MV-4-11 (cell line): Measurements from ENCODE around the gene MAPKAP1.

ENCODE experiments used
- DNase-seq: peaks from one replicate; lab custom pipeline; 2025; lab: John Stamatoyannopoulos, UW

The MAPKAP1 gene

DNA sequence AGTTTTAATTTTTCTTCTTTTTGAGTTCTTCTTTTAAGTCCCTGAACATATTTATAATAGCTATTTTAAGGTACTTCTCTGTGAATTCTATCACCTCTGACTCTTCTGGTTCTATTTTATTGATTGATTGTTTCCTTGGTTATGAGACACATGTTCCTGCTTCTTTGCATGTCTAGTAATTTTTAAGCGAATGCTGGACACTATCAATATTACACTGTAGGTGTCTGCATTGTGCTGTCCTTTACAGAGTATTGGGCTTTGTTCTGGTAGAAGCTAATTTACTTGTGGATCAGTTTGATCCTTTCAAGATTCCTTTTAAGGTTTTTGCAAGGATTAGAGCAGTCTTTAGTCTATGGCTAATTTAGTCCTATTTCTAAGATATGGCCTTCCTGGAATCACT is 249.7 kb downstream of the MAPKAP1 start:
- no peak for DNase-seq

DNA sequence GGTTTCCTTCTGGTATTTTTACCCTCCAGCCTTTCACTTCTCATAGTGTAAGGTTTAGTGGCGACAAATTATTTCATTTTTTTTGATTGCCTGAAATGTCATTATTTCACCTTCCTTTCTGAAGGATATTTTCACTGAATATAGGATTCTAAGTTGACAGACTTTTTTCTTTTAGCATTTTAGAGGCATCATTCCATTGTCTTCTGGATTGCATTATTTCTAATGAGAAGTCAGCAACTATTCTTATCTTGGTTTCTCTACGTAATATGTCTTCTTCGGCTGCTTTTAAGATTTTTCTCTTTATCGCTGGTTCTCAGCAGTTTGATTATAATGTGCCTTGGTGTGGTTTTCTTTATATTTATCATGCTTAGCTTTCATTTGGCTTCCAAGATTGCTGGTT is 251.1 kb downstream of the MAPKAP1 start:
- DNase-seq = no peak

DNA sequence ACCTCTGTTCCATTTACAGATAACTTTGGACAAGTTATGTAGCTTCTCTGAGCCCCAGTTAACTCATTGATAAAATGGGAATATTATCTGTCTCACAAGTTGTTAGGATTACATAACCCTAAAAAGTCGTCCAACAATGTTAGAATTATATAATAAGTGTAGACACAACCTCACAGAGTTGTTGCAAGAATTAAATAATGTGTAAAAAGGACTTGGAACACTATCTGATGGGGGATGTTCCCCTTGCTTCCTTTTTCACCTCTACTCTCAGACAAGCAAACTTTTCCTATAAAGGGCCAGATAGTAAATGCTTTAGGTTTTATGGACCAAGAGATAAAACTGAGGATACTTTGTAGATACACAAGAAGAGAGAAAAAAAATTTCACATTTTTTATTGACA is 251.9 kb downstream of the MAPKAP1 start:
- no peak for DNase-seq

DNA sequence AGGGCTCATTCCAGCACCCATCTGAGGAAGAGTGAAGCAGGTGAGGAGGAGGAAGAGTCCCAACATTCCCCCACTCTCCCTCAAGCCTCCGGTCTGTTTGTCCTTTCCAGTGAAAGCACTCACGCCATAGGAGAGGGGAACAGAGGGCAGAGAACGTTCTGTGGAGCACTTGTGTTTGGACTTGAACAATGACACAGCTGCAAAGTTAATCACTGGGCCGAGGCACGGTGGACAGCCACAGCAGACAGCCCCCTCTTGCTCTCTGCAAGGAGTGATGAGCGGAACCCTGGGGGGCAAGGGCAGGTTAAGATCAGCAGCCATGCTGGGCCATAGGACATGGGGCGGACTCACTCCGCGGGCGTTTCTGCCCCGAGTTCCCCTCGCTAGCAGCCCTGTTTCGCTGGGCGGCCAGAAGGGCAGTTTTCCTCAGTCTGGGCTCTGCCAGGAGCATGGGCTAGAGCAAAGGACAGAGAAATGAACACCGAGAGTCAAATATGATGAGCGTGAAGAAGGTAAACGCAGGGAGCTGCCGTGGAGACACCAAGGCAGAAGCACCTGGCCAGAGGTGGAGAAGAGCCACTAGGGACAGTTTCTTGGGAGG is 259.7 kb downstream of the MAPKAP1 start:
- DNase-seq = no peak

DNA sequence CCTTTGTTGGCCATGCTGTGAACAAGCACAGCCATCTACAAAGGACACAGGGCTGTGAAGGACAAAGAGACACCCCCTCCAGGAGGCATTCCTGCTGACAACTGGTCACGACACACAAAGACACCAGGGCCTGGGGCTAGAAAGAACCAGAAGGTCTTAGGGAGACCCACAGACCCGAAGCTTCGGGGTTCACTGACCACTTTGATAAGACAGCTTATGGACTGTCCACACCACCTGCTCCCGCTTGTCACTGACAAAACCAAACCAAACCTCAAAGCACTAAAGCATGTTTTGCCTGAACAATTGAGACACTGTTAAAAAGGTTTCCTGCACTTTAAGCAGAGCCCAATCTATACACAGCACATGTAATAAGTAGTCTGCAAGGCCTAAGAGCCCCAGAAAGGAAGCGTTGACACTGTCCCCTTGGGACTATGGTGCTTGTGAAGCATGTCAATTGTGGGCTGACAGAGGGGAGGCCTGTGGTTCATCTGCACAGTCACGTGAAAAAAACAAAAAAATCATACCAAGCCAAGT is 260.4 kb downstream of the MAPKAP1 start:
- no peak for DNase-seq

DNA sequence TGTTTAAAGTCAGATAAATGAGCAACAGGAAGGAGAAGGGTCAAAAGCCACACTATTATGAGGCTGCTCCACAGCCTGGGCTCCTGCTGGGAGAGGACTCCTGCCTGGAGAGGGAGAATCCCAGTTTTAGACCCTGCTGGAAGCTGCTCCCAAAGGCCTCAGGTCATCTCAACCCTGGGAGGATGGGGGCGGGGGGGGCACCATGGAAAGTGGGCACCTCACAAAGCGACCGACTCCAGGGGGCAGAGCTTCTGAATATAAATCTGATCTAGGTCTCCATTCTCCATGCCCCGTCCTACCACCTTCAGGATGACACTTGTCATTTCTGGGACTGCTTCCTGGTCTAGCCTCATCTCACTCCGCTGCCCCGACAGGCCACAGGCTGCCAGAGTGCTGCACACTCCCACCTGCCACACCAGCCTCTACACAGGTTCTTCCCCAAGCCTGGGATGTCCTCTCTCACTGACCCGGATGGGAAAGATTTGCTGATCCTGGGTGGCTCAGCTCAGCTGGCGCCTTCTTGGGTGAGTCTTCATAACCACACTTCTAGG is 262.0 kb downstream of the MAPKAP1 start:
- DNase-seq = no peak

DNA sequence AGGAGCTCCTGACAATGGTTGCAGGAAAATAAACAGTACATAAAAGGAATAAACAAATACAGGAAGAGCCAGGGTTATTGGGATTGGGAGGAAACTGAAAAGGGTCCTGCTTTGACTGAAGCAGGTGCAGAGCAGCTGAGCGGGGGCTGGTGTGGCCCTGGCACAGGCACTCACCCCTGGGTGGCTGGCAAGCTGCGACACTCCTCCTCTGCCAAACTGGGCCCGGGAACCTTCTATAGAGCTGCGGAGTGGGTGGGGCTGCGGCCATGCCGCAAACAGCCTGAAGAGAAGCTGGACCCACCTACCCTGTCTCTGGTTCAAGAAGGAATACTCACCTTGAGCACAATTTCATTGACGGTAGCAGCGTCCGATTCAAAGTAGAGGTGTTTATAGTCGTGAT is 262.8 kb downstream of the MAPKAP1 start:
- DNase-seq = no peak

DNA sequence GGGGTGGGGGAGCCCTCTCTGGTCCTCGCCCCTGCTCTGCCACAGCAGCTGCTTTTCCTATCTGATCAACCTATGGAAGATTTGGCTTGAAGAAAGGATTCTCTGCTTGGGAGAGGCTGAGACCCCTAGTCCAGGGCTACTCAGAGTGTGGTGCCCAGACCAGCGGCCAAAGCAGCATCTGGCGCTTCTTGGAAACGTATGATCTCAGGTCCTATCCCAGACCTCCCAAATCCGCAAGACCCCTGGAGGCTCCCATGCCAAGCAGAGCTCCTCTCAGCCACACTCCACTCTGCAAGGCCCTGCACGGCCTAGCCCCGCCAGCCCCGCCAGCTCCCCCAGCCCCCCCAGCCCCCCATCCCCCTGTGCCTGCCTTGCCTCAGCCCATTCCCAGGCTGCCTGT is 263.6 kb downstream of the MAPKAP1 start:
- no peak for DNase-seq

DNA sequence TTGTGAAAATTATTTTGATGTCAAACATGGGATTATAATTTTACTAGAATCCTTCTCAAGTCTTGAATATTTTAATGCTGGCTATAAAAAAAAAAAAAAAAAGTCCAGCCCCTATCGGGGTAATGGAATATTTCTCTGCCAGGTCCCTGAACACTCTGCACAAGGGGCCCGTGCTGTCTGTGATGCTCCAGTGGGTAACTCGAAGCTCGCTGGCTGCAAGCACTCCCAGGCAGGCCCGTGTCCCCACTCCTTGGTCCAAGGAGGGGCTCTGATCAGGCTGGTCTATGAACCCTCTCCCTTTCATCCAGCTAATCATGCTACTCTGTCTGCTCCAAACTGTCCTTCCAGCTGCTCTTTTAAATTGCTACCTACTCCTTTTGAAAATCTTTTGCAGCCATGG is 264.6 kb downstream of the MAPKAP1 start:
- no peak for DNase-seq

DNA sequence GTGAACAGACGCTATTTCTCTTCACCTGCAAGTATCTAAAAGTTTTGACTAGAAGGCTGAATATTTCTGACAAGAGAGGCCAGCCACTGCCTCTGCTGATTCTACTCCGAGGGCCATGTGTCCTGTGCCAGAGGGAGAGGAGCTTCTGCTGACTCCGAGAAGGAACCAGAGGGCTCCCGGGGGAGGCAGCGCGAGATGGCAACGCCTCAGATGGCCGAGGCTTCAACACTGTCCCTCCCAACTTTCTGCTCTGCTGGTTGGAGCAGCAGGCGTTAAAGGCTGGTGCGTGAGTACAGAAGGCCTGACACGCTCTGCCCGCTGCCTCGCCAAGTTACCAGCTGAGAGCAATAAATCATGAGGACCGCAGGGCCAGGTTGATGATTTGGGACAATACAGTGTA is 266.6 kb downstream of the MAPKAP1 start:
- no peak for DNase-seq

DNA sequence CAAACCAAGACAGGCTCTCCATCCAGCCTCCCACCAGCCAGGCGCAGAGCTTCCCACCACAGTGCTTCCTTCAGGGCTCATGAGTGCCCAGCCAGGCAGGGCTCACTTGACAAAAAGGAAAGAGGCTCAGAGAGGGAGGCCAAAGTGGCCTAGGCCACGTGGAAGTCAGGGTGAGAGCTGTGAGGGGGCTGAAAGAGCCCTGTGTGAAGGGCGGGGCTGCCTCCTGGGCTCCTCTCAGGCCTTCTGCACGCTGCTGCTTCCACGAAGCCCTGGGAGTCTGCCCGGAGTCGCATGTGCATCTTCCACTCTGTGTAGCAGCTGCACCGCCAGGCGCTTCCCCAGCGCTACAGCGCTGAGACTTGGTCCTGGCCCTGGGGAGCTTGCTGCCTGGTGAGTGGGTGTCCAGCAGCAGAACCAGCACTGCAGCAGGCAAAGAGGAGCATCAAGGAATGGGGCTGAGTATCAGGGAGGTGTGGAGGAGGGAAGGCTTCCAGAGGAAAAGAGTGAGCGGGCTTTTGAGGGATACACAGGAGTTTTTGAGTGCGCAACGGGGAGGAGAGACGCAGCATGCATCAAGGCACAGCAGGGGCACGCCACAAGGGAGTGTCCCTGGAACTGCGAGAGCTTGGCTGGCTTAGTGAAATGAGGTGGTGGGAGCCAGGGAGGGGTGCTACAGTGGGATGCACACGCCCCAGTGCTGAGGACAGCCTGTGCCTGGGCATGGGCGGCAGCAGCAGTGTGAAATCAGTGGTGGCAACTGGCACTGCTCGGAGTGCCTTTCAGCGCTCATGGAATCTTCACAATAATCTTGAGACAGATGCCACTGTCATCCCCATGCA is 267.4 kb downstream of the MAPKAP1 start:
- no peak for DNase-seq

DNA sequence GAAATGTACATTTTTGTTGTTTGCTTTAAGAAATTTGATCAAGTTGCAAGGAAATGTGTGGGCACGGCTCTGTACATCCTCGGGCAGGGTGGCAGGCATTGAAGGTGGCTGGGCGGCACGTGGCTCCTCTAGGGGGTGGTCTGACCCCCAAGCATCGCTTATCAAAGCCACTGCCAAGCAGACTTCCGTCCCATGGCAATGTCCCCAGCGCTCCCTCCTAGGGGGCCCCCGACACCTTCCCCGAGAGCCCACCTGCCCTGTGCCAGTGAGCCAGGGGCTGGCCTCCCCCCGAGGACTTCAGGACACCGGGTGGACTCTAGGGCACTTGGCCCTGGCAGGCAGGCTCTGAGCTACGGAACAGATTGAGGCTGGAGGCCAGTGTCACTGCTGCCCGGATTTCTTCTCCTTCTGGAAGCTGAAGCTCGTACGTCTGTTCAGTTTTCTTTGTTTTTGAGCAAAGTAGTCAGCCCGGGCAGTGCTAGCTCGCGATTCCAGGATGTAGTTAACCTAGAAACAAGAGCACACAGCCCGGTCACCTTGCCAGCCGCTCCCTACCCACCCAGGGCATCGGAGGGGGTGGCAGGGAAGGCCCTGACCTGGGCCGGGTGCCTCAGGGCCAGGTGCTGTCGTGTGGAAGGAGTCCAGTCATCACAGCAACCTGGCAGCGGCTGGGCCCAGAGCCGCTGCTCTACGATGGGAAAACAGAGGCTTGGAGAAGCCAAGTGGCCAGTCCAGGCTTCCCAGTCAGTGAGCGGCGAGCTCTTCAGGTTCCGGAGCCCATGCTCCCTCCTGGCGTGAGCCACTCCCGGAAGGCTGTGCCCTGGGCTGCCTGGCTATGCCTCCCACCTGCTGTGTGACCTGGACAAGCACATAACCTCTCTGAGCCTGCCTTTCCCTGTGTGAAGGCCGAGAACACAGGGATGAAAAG is 268.2 kb downstream of the MAPKAP1 start:
- no peak for DNase-seq

DNA sequence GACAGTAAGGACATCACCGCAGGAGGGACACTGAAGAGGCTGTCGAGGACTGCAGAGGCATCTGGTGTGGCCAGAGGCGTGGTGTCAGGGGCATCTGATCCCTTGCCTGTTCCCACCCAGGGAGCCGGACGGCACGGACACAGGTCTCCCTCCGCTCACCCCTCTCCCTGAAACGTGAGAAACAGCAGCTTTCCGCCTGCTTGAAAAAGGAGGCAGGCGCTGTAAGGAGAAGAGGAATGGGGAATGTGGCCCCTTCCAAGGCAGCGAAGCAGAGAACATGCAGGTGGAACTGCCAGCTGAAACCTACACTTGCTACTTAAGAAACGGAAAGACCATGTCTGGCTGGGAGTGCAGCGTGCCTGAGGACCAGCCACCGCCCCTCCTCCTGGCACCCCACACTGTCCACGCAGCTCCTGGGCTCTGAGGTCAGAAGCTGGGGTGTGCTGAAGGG is 269.2 kb downstream of the MAPKAP1 start:
- no peak for DNase-seq

DNA sequence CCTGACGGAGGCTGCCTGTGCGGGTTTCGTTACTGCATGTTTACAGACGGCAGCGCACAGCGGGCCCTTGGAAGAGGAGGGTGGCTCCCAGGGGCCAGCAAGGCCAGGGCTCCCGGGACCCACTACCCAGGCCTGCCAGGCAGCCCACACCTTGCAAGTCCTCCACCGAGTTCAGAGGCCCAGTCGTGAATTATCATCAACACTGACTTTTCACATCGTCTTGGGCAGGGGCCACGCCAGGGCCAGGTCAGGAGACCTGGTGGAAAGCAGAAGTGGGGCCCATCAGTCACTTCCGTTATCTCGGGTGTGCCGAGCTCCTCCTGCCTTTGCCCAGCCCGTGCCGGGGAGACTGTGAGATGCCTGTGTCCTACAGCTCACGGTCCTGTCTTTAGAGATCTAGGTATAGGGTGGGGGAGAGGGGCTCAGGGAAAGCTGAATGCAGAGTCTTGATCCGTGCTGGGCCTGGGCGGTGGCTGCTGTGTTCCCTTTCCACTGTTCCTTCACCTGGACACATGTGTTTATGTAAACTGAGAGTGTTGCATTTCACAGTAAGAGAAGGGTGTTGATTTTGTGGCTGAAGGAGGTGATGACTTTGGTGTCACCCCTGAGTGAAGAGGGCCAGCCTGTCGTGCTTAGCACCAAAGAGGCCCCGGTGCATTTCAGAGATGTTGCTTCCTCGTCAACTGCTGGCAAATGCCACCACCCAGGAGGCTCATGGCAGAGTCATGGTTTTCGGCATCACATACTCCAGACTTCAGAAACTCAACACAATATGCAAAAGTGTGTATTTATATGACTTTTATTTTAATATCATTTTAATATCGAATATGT is 270.2 kb downstream of the MAPKAP1 start:
- peak; percentile 35 for DNase-seq

DNA sequence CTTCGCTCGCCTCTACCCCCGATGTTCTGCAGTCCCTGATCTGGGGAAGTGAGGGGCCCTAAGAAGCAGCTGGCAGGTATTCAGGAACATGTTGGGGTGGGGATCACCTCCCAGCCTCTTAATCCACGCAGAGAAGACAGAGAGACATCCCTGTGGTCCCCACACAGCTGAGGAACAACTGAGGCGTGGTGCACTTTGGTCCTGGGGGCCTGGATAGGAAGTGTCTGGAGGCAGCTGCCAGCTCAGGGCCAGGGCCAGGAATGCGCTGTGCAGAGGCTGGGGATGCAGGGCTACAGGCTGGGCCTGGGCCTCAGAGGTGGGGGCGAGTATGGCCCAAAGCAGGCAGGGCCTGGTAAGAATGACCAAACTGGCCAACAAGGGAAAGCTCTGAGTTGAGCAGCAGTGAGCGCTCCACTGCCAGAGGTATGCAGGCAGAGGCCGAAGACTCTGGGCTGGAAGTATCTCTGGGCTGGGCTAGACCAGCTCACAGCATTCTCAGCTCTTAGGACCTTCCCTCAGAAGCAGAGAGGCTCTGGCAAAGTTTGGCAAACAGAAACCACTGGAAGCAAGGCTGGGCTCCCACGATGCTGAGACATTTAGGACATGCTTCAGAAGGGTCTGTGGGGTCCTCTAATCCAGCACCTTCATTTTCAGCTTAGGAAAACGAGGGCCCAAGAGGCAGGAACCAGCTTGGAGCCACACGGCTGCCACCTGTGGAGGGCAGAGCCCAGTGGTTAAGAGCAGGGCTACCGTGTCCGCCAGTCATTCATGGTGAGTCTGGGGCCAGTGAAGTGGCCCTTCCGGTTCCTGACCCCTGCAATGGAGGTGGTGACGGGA is 271.0 kb downstream of the MAPKAP1 start:
- DNase-seq = no peak

DNA sequence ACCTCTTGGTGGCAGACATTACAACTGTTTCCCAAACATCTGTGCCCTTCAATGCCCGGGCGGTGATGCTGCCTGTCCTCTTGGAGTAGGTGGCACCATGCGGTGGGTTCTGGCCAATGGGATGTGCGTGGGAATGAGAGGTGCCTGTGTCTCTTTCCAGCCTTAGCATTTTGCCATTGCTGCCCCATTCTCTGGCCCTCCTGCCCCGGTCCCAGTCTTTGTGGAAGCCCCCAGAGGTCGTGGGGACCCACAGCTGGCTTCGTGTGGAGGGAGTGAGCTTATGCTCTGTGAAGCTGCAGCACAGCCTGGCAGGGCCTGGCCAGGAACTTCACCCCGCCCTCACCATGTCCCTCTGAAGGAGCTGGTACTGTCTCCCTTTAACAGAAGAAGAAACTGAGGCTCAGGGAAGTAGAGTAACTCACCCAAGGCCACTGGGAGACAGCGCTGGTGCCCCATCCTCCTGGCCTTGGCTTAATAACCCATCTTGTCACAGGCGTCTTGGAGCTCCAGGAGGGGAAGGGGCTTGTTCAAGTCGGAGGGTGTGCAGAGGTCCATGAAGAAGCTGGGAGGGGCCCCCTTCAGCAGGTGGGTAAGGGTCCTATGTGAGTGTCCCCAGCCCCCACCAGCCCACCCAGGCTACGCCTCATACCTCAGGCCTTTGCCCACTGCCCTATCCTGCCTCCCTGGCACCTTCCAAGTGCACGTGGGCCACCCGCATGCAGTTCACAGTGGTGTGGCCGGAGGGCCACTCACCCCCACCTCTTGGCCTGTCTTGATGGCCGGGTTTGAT is 271.8 kb downstream of the MAPKAP1 start:
- no peak for DNase-seq

DNA sequence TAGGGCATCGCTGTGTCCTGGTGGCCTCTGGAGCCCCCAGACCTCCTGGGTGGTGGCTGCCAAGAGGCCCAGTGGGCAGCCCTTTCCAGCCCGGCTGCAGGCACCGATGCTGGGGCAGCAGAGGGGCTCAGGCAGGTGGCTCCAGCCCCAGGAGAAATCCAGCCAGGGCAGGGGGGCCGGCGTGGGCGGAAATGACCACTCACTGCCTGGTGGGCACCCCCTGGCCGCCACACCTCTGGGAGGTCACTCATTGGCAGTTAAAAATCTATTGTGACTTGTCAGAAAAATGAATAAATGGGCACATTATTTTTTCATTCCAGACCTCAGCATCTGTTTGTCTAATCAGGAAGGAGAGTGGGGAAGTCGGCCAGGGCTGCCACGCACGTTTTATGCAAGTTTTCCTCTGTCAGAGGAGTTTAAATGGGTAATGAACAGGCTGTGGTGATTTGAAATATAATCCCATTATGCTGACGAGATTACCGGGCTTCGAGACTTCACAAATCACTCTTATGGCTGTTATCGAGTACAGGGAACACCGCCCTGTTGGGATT is 273.5 kb downstream of the MAPKAP1 start:
- no peak for DNase-seq

DNA sequence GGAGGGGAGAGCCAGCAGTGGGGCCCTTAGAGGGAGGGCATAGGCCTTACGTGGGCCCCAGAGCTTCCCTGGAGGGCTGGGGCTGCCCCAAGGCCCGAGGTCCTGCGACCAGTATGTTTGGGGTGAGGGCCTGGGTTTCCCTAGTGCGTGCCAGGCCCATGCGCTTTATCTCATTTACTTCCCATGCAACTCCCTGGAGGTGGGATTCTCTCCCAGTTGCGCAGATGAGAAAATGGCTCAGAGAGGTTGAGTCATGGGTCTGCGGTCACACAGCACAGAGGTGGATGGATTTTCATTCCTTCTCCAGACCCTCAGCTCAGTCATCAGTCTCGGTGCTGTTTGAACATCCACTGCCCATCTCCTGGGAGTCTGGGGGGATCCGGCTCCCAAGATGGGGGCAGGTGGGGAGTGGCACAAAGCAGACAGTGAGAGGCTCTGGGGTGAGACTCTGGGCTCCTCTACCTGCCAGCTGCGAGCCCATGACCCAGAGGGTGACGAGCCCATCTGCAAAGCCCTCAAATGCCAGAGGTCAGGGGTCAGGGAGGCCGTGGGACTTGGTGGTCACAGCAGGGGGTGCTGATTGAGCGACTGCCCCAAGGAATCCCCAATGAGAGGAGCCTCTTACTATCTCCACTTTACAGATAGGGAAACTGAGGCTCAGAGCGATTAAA is 274.2 kb downstream of the MAPKAP1 start:
- no peak for DNase-seq
